ENCODE results near the gene FARP1. TPM values are rescaled to one million over a fixed set of nuclear protein-coding genes. Genes with fewer than 3 reads are reported as not detected.

The FARP1 gene
- total and polyA plus RNA-seq, 2 of the 13 experiments (the other 11 are each of a cell fraction or from before 2014, with no cell fraction given), result 70.6 to 126 TPM

DNA sequence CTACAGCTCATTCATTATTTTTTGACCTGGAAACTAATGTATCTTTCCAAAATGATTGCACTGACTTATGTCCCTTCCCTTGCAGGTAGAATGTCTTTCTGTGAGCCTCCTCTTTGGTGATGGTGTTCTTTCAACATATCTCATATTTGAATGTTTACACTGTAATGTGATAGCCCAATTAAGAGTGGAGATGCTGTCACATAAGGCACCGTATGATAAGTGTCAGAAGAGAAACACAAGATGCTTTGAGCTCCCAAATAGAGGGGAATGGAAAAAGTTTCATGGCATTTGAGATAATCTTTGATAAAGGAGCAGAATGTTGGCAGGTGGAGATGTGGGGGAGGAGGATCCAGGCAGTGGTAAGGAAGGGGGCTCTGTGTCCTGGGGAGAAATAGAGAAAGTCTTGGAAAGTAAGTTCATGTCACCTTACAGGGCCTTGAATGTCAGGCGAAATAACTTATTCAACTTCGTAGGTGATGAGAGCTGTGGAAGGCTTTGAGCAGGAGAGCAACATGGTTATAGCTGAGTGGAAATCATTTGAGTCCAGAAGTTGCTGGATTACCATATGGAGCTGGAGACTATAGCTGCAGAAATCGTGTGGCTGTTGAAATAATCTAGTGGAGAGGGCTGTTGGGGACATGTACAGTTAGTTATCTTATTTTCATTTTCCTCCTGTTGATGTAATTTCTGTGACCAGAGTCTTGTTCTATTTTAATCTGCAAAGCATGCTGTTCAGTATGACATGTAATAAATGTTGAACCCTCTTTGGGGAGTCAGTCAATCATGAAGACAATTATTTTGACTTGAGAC is 44.5 kb downstream of the FARP1 start:
- H3K4me1 ChIP-seq (ENCODE audit: insufficient read depth, low read length), result peaks cover 86% of the 10 kb centered on the region
- no peak for FAIRE-seq

DNA sequence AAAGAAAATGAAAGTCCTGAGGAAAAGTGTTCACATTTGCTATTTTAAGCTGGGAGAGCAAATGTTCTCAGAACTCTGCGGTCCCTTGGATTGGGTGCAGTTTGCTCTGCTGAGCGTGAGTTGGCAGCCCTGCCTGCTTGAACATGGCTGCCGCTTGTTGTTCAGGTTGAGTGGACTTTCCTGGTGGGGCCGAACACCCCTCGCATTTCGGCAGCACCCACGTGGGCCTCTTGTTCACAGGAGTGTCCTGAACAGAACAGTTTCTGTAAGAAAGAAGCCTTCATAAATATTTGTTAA is 45.0 kb downstream of the FARP1 start:
- intact Hi-C loops (cut with micrococcal nuclease; ENCODE audit: unreplicated experiment), result no loop called here
- POLR2A ChIA-PET, result no interaction called here
- no peak for FAIRE-seq
- in situ Hi-C loops (cut with HindIII; ENCODE audit: extremely low pct_ligation_motif_present, low pct_unique_long_range_greater_than_20kb), result no loop called here
- H3K9me3 ChIP-seq (ENCODE audit: low read length), result no peaks in the 10 kb centered on the region
- TF ChIP-seq, protein P1, sequence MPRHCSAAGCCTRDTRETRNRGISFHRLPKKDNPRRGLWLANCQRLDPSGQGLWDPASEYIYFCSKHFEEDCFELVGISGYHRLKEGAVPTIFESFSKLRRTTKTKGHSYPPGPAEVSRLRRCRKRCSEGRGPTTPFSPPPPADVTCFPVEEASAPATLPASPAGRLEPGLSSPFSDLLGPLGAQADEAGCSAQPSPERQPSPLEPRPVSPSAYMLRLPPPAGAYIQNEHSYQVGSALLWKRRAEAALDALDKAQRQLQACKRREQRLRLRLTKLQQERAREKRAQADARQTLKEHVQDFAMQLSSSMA (CRISPR knock-in tag; IDR thresholded peaks at IDR 0.05), result no peak
- peak; percentile 24 for TF ChIP-seq RBM22 (optimal IDR thresholded peaks at IDR 0.05; ENCODE audit: low read length)
- BruUV-seq (replicated peaks), result no TSS peak
- no peak overlapping the region for H2AFZ ChIP-seq (ENCODE audit: low read length)
- no peaks in the 10 kb centered on the region; a peak in 2 of 5 replicates for H3K36me3 ChIP-seq (replicated peaks in 1 of 2; ENCODE audit: control insufficient read depth in 1 of 2, insufficient read depth in 2 of 2, low read length in 2 of 2)
- H3K4me2 ChIP-seq (ENCODE audit: low read depth, low read length), result no peak overlapping the region
- WGBS (ENCODE audit: low lambda C conversion rate), result 97% methylated on average over 7 of the region's 7 CpGs
- H3K4me1 ChIP-seq (ENCODE audit: insufficient read depth, low read length), result peaks cover 84% of the 10 kb centered on the region
- no peak overlapping the region for H3K9ac ChIP-seq (ENCODE audit: insufficient read depth, low read depth, low read length)
- CTCF ChIA-PET (ENCODE audit: low intra/inter-chr PET ratio, low total read pairs), result no interaction called here
- no peak for ATAC-seq
- peaks cover 88% of the 10 kb centered on the region for H4K20me1 ChIP-seq (ENCODE audit: insufficient read depth, low read length)
- no peak overlapping the region for H3K4me3 ChIP-seq (replicated peaks in 1 of 3; ENCODE audit: insufficient read depth in 1 of 3, low read depth in 2 of 3, low read length in 3 of 3)
- H3K79me2 ChIP-seq (ENCODE audit: insufficient read depth, low read length), result peaks cover 96% of the 10 kb centered on the region
- no peak for DNase-seq (ENCODE audit: low spot score)
- H3K27ac ChIP-seq (ENCODE audit: extremely low read length, insufficient read depth, low read length), result no peak overlapping the region
- no peaks in the 10 kb centered on the region for H3K27me3 ChIP-seq (ENCODE audit: control insufficient read depth in 1 of 2, insufficient read depth in 2 of 2, low read length in 2 of 2)

More for the DNA sequence above, 44.5 kb downstream of the FARP1 start:
- in situ Hi-C loops (cut with HindIII; ENCODE audit: extremely low pct_ligation_motif_present, low pct_unique_long_range_greater_than_20kb) (no loop called here), intact Hi-C loops (cut with micrococcal nuclease; ENCODE audit: unreplicated experiment) (no loop called here)
- Histone ChIP-seq H3K4me2 (ENCODE audit: low read depth, low read length) (no peak overlapping the region), H3K9ac (ENCODE audit: insufficient read depth, low read depth, low read length) (no peak overlapping the region), H3K36me3 (replicated peaks in 1 of 2; ENCODE audit: control insufficient read depth in 1 of 2, insufficient read depth in 2 of 2, low read length in 2 of 2) (peaks cover 0 to under 1% of the 10 kb centered on the region in 2 experiments; a peak in 3 of 5 replicates), H3K27me3 (ENCODE audit: control insufficient read depth in 1 of 2, insufficient read depth in 2 of 2, low read length in 2 of 2) (no peaks in the 10 kb centered on the region), H4K20me1 (ENCODE audit: insufficient read depth, low read length) (peaks cover 88% of the 10 kb centered on the region), H3K9me3 (ENCODE audit: low read length) (no peaks in the 10 kb centered on the region), H3K27ac (ENCODE audit: extremely low read length, insufficient read depth, low read length) (peak overlapping the region; percentile 6), H3K4me3 (replicated peaks in 1 of 3; ENCODE audit: insufficient read depth in 1 of 3, low read depth in 2 of 3, low read length in 3 of 3) (no peak overlapping the region), H3K79me2 (ENCODE audit: insufficient read depth, low read length) (peaks cover 96% of the 10 kb centered on the region), H2AFZ (ENCODE audit: low read length) (no peak overlapping the region)
- TF ChIP-seq, protein P2, sequence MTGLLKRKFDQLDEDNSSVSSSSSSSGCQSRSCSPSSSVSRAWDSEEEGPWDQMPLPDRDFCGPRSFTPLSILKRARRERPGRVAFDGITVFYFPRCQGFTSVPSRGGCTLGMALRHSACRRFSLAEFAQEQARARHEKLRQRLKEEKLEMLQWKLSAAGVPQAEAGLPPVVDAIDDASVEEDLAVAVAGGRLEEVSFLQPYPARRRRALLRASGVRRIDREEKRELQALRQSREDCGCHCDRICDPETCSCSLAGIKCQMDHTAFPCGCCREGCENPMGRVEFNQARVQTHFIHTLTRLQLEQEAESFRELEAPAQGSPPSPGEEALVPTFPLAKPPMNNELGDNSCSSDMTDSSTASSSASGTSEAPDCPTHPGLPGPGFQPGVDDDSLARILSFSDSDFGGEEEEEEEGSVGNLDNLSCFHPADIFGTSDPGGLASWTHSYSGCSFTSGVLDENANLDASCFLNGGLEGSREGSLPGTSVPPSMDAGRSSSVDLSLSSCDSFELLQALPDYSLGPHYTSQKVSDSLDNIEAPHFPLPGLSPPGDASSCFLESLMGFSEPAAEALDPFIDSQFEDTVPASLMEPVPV (CRISPR knock-in tag; IDR thresholded peaks at IDR 0.05), result no peak
- TF ChIP-seq SIX1 (CRISPR knock-in tag; IDR thresholded peaks at IDR 0.05; ENCODE audit: borderline replicate concordance), result peak; percentile 82; the same call in 1 of the 2 replicates
- POLR2A ChIA-PET, result no interaction called here
- CTCF ChIA-PET (ENCODE audit: low intra/inter-chr PET ratio, low total read pairs), result no interaction called here
- DNase-seq (ENCODE audit: low spot score) (no peak), ATAC-seq (no peak)
- BruUV-seq (replicated peaks), result no TSS peak
- WGBS (ENCODE audit: low lambda C conversion rate), result 80% methylated on average over 4 of the region's 4 CpGs

All from HepG2 (cell line).